Measurements from ENCODE around the gene LPIN3.

LPIN3 gene

DNA sequence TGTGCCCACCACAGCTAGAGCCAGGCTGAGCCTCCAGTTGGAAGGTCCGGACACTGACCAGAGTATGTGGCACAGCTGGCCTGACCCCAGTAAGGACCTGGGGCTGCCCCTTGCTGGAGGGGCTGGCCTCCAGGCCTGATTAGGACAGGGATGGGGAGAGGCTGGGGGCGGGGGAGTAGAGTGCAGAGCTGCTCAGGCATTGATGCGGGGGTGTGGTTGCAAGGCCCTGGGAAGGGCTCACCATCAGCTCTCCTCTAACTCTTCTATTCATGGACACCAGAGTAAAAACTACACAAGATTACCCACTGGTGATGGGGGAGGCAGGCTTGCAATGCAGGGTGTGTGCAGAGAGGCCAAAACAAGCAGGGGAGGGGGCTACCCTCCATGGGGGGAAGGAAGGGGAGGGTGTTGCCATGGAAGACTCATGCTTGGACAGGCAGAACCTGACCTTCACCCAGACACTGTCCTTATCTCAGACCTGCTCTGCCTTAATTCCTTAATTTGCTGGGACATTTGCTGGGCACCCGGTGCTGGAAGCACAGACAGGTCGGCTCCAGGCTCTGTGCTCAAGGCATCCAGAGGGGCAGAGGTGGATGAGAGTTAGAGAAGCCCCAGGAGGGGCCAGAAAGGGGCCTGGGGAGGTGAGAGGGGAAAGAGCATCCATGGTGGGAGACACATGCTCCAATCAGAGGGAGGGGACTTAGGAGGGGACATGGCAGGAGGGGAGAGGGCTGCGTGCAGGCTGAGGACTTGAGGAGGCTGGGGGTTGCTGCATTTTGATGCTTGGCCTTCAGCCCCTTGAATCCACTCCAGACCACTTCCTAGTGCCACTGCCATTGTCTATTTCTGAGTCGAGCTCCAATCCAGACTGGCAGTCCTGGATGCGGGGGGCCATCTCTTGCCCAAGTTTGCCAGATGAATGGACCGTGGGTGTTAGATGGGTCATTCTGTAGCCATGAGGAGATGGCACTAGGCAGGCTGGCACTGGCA lies 33.6 kb downstream of the LPIN3 start:
- H3K9me3 ChIP-seq (replicated peaks; ENCODE audit: insufficient read depth, low read length), result no peaks in the 10 kb centered on the region
- DNase-seq, result no peak
- H3K4me3 ChIP-seq (ENCODE audit: low read length), result no peak overlapping the region
- H3K4me2 ChIP-seq (ENCODE audit: low read depth, low read length), result no peak overlapping the region
- no peak for TF ChIP-seq EZH2 (optimal IDR thresholded peaks at IDR 0.05; ENCODE audit: low read depth, low read length)
- TF ChIP-seq EZH2phosphoT487 (IDR thresholded peaks at IDR 0.05; ENCODE audit: low read length), result no peak
- TF ChIP-seq, protein P1, sequence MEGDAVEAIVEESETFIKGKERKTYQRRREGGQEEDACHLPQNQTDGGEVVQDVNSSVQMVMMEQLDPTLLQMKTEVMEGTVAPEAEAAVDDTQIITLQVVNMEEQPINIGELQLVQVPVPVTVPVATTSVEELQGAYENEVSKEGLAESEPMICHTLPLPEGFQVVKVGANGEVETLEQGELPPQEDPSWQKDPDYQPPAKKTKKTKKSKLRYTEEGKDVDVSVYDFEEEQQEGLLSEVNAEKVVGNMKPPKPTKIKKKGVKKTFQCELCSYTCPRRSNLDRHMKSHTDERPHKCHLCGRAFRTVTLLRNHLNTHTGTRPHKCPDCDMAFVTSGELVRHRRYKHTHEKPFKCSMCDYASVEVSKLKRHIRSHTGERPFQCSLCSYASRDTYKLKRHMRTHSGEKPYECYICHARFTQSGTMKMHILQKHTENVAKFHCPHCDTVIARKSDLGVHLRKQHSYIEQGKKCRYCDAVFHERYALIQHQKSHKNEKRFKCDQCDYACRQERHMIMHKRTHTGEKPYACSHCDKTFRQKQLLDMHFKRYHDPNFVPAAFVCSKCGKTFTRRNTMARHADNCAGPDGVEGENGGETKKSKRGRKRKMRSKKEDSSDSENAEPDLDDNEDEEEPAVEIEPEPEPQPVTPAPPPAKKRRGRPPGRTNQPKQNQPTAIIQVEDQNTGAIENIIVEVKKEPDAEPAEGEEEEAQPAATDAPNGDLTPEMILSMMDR (IDR thresholded peaks at IDR 0.05; ENCODE audit: low read length), result no peak
- no peaks in the 10 kb centered on the region for H3K9me2 ChIP-seq (replicated peaks; ENCODE audit: insufficient read depth, low read length)
- no peaks in the 10 kb centered on the region for H3F3A ChIP-seq (ENCODE audit: insufficient read depth, low read length)
- no peaks in the 10 kb centered on the region for H3K79me2 ChIP-seq (ENCODE audit: low read length)
- no peak overlapping the region for H3K27ac ChIP-seq (ENCODE audit: low read length)
- H4K20me1 ChIP-seq (ENCODE audit: insufficient read depth, low read length), result no peaks in the 10 kb centered on the region
- H3K9ac ChIP-seq (ENCODE audit: low read length), result no peak overlapping the region
- H3K27me3 ChIP-seq (replicated peaks; ENCODE audit: insufficient read depth, low read length), result no peaks in the 10 kb centered on the region
- H3K36me3 ChIP-seq (replicated peaks; ENCODE audit: insufficient read depth, low read length), result no peaks in the 10 kb centered on the region
- no peak overlapping the region for H2AFZ ChIP-seq (ENCODE audit: low read length)
- peaks cover 11% of the 10 kb centered on the region for H3K4me1 ChIP-seq (ENCODE audit: low read length)

DNA sequence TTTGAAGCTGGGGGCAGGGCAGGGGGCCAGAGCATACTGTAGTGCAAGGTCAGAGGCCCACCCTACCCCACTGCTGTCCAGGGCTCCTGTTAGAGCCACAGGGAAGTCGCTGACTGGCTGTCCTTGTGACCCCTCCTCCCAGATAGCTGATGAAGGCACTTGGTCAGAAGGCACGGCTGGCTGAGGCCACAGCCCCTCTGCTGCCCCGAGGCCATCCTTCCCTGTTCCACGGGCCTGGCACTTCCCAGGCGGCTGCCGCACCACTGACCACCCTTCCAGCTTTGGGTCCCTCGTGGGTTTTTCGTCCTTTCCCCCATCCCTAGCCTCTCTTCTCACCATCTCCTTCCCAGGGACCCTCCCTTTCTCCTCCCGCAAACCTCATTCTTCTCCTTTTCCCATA lies 35.2 kb downstream of the LPIN3 start:
- Histone ChIP-seq H3K4me2 (ENCODE audit: low read depth, low read length) (no peak overlapping the region), H3K4me1 (ENCODE audit: low read length) (no peaks in the 10 kb centered on the region), H2AFZ (ENCODE audit: low read length) (no peak overlapping the region), H3K27ac (ENCODE audit: low read length) (no peak overlapping the region), H3K9ac (ENCODE audit: low read length) (no peak overlapping the region), H3K36me3 (replicated peaks; ENCODE audit: insufficient read depth, low read length) (no peaks in the 10 kb centered on the region), H3K9me3 (replicated peaks; ENCODE audit: insufficient read depth, low read length) (no peaks in the 10 kb centered on the region), H3K79me2 (ENCODE audit: low read length) (no peaks in the 10 kb centered on the region), H3F3A (ENCODE audit: insufficient read depth, low read length) (no peaks in the 10 kb centered on the region), H3K9me2 (replicated peaks; ENCODE audit: insufficient read depth, low read length) (no peaks in the 10 kb centered on the region), H3K4me3 (ENCODE audit: low read length) (no peak overlapping the region), H3K27me3 (replicated peaks; ENCODE audit: insufficient read depth, low read length) (no peaks in the 10 kb centered on the region), H4K20me1 (ENCODE audit: insufficient read depth, low read length) (no peaks in the 10 kb centered on the region)
- TF ChIP-seq EZH2phosphoT487 (IDR thresholded peaks at IDR 0.05; ENCODE audit: low read length) (no peak), EZH2 (optimal IDR thresholded peaks at IDR 0.05; ENCODE audit: low read depth, low read length) (no peak)
- TF ChIP-seq, protein P1 (IDR thresholded peaks at IDR 0.05; ENCODE audit: low read length), result no peak
- no peak for DNase-seq

DNA sequence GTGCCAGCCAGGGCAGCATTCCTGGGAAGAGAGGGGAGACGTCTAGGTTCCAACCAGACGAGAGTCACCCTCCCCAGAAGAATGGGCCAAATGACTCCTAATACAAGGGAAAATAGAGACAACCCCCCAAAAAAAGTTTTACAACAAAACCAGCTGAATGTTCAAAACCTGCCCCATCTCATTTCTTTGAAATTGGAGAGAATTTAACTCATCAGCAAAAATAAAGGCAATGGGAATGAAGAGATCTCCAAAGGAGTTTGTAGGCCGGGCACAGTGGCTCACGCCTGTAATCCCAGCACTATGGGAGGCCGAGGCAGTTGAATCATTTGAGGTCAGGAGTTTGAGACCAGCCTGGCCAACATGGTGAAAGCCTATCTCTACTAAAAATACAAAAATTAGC lies 35.7 kb downstream of the LPIN3 start:
- no peak overlapping the region for H3K4me3 ChIP-seq (ENCODE audit: low read length)
- H4K20me1 ChIP-seq (ENCODE audit: insufficient read depth, low read length), result no peaks in the 10 kb centered on the region
- no peak overlapping the region for H3K9ac ChIP-seq (ENCODE audit: low read length)
- no peak overlapping the region for H2AFZ ChIP-seq (ENCODE audit: low read length)
- H3K9me2 ChIP-seq (replicated peaks; ENCODE audit: insufficient read depth, low read length), result no peaks in the 10 kb centered on the region
- no peaks in the 10 kb centered on the region for H3K27me3 ChIP-seq (replicated peaks; ENCODE audit: insufficient read depth, low read length)
- no peak for DNase-seq
- TF ChIP-seq, protein P1 (IDR thresholded peaks at IDR 0.05; ENCODE audit: low read length), result no peak
- no peak for TF ChIP-seq EZH2 (optimal IDR thresholded peaks at IDR 0.05; ENCODE audit: low read depth, low read length)
- no peak for TF ChIP-seq EZH2phosphoT487 (IDR thresholded peaks at IDR 0.05; ENCODE audit: low read length)
- no peak overlapping the region for H3K27ac ChIP-seq (ENCODE audit: low read length)
- no peaks in the 10 kb centered on the region for H3K9me3 ChIP-seq (replicated peaks; ENCODE audit: insufficient read depth, low read length)
- H3K36me3 ChIP-seq (replicated peaks; ENCODE audit: insufficient read depth, low read length), result no peaks in the 10 kb centered on the region
- H3K79me2 ChIP-seq (ENCODE audit: low read length), result no peaks in the 10 kb centered on the region
- no peaks in the 10 kb centered on the region for H3K4me1 ChIP-seq (ENCODE audit: low read length)
- no peak overlapping the region for H3K4me2 ChIP-seq (ENCODE audit: low read depth, low read length)
- H3F3A ChIP-seq (ENCODE audit: insufficient read depth, low read length), result no peaks in the 10 kb centered on the region
